ENCODE data around the gene EML4.
A peak's percentile ranks its signal among the peaks of the same experiment; 100 is the strongest.

EML4 gene

DNA sequence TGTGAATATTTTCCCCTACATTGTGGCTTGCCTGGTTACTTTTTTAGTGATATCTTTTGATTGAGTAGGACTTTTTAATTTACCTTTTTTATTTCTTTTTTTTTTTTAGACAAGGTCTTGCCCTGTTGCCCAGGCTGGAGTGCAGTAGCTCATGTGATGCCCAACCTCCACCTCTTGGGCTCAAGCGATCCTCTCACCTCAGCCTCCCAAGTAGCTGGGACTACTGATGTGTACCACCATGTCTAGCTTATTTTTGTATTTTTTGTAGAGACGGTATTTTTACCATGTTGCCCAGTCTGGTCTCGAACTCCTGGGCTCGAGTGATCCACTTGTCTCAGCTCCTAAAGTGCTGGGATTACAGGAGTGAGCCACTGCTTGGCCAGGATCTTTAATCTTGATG lies 25.3 kb downstream of the EML4 start:
- no peak overlapping the region for H3K4me3 ChIP-seq (ENCODE audit: low read depth, low read length)
- no peak overlapping the region for H3K9ac ChIP-seq
- H3K9me3 ChIP-seq (ENCODE audit: control insufficient read depth, low read length) = no peaks in the 10 kb centered on the region
- TF ChIP-seq, protein P1, sequence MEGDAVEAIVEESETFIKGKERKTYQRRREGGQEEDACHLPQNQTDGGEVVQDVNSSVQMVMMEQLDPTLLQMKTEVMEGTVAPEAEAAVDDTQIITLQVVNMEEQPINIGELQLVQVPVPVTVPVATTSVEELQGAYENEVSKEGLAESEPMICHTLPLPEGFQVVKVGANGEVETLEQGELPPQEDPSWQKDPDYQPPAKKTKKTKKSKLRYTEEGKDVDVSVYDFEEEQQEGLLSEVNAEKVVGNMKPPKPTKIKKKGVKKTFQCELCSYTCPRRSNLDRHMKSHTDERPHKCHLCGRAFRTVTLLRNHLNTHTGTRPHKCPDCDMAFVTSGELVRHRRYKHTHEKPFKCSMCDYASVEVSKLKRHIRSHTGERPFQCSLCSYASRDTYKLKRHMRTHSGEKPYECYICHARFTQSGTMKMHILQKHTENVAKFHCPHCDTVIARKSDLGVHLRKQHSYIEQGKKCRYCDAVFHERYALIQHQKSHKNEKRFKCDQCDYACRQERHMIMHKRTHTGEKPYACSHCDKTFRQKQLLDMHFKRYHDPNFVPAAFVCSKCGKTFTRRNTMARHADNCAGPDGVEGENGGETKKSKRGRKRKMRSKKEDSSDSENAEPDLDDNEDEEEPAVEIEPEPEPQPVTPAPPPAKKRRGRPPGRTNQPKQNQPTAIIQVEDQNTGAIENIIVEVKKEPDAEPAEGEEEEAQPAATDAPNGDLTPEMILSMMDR (IDR thresholded peaks at IDR 0.05) = no peak
- no peaks in the 10 kb centered on the region for H3K36me3 ChIP-seq (ENCODE audit: control insufficient read depth, insufficient read depth, low read length)
- peaks cover 44% of the 10 kb centered on the region for H3K79me2 ChIP-seq
- peaks cover 16% of the 10 kb centered on the region for H3K4me1 ChIP-seq
- no peak overlapping the region for H3K27ac ChIP-seq
- H2AFZ ChIP-seq = no peak overlapping the region
- no peak overlapping the region for H3K4me2 ChIP-seq (ENCODE audit: low read length)
- no peaks in the 10 kb centered on the region for H3K27me3 ChIP-seq (ENCODE audit: control insufficient read depth, insufficient read depth, low read length)

DNA sequence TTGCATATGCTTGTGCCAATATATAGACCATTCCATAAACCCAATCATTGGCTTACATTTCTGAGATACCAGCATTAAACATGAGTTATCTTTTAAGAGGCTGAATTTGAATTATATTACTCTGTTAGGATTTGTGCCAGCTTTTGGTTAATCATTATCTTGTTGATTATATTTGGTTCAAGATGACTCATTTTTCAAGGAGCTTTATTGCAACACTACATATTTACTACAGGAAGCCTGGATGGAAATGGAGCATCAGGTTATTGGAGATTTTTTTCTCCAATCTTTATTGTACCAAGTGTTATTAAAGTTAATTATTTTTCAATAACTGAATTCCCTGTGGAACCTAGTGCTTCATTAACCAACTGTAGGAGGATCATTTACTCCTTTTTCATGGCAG lies 26.4 kb downstream of the EML4 start:
- Histone ChIP-seq H3K79me2 (peaks cover 48% of the 10 kb centered on the region), H2AFZ (no peak overlapping the region), H3K9ac (no peak overlapping the region), H3K27ac (no peak overlapping the region), H3K27me3 (ENCODE audit: control insufficient read depth, insufficient read depth, low read length) (no peaks in the 10 kb centered on the region), H3K9me3 (ENCODE audit: control insufficient read depth, low read length) (no peaks in the 10 kb centered on the region), H3K4me3 (ENCODE audit: low read depth, low read length) (no peak overlapping the region), H3K4me1 (peaks cover 16% of the 10 kb centered on the region), H3K4me2 (ENCODE audit: low read length) (no peak overlapping the region), H3K36me3 (ENCODE audit: control insufficient read depth, insufficient read depth, low read length) (no peaks in the 10 kb centered on the region)
- TF ChIP-seq, protein P1 (IDR thresholded peaks at IDR 0.05) = no peak

DNA sequence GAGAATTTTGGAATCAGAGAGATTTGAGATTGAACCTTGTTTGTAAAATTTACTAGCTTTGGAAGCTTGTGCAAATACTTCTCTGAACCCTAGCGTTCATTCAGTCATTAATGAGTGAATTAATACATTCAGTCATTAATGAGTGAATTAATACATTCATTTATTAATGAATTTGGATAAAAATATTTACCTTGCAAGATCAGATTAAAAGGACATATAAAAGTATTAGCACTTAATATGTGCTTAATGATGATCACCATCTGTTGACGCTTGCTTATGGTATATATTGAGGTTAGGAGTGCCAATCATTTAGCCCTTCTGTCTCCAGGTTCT lies 26.9 kb downstream of the EML4 start:
- H3K4me1 ChIP-seq = peaks cover 16% of the 10 kb centered on the region
- peaks cover 52% of the 10 kb centered on the region for H3K79me2 ChIP-seq
- H3K9ac ChIP-seq = no peak overlapping the region
- no peak overlapping the region for H3K4me2 ChIP-seq (ENCODE audit: low read length)
- peak overlapping the region; percentile 47 for H3K27ac ChIP-seq
- H2AFZ ChIP-seq = no peak overlapping the region
- no peak overlapping the region for H3K4me3 ChIP-seq (ENCODE audit: low read depth, low read length)
- no peaks in the 10 kb centered on the region for H3K27me3 ChIP-seq (ENCODE audit: control insufficient read depth, insufficient read depth, low read length)
- no peaks in the 10 kb centered on the region for H3K36me3 ChIP-seq (ENCODE audit: control insufficient read depth, insufficient read depth, low read length)
- no peaks in the 10 kb centered on the region for H3K9me3 ChIP-seq (ENCODE audit: control insufficient read depth, low read length)
- TF ChIP-seq, protein P1 (IDR thresholded peaks at IDR 0.05) = no peak

DNA sequence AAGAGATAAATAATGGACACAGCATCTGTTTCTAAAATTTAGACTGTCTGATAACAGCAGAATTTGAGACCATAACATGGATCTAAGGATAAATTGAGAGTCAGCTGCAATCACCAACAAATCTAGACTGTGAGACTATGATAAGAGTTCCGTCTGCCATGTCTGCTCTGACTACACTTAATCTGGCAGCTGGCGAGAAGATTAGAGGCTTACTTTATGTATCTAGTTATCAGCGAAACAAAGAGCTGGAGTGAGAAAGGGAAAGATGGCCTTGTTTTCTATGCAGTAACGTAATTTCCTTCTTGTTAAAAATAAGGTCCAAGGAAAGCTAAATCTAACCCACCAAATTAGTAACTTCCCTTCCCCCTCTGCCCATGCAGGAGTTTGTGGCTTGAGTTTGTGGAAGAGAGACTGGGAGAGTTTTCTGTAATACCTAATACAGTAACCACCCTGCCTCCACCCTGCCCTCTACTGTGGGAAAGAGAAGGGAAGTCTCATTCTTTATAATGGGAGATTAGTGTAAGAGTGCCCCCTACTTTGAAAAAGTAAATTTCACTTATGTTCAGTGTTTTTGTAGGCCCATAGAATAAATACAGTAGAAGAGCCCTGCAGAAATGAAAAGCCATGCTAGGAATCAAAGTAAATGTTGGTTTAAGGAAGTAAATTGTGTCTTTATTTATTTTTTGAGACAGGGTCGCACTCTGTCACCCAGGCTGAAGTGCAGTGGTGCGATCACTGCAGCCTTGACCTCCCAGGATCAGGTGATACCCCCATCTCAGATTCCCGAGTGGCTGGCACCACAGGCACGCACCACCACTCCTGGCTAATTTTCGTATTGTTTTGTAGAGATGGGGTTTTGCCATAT lies 27.5 kb downstream of the EML4 start:
- Histone ChIP-seq H3K79me2 (peaks cover 52% of the 10 kb centered on the region), H3K36me3 (ENCODE audit: control insufficient read depth, insufficient read depth, low read length) (no peaks in the 10 kb centered on the region), H2AFZ (peak overlapping the region; percentile 12), H3K27me3 (ENCODE audit: control insufficient read depth, insufficient read depth, low read length) (no peaks in the 10 kb centered on the region), H3K4me3 (ENCODE audit: low read depth, low read length) (no peak overlapping the region), H3K4me2 (ENCODE audit: low read length) (no peak overlapping the region), H3K27ac (peak overlapping the region; percentile 47), H3K9me3 (ENCODE audit: control insufficient read depth, low read length) (no peaks in the 10 kb centered on the region), H3K4me1 (peaks cover 16% of the 10 kb centered on the region), H3K9ac (no peak overlapping the region)
- TF ChIP-seq, protein P1 (IDR thresholded peaks at IDR 0.05) = peak; percentile 88

DNA sequence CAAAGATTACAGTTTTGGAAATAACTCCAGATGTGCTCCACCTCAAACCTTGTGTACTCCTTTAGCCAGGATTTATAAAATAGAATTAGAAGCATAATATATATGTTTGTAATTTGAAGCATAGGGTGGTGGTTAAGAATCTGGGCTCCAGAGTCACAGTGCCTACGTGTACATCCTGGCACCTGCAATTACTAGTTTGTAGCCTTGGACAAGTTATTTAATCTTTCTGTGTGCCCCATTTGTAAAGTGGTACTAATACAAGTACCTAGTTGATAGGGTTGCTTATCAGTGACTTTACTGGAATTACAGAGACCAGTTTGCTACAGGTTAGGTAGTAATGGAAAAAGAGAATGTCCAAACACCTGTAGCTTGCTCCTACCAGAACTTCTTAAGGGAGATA lies 28.6 kb downstream of the EML4 start:
- Histone ChIP-seq H3K79me2 (peaks cover 52% of the 10 kb centered on the region), H2AFZ (no peak overlapping the region), H3K36me3 (ENCODE audit: control insufficient read depth, insufficient read depth, low read length) (no peaks in the 10 kb centered on the region), H3K27ac (no peak overlapping the region), H3K4me3 (ENCODE audit: low read depth, low read length) (no peak overlapping the region), H3K27me3 (ENCODE audit: control insufficient read depth, insufficient read depth, low read length) (no peaks in the 10 kb centered on the region), H3K9ac (no peak overlapping the region), H3K4me2 (ENCODE audit: low read length) (no peak overlapping the region), H3K9me3 (ENCODE audit: control insufficient read depth, low read length) (no peaks in the 10 kb centered on the region), H3K4me1 (peaks cover 14% of the 10 kb centered on the region)
- TF ChIP-seq, protein P1 (IDR thresholded peaks at IDR 0.05) = no peak
